Left cardiac atrium (tissue), 4 donors: ENCODE measurements around the gene SLC41A1. TPM values are rescaled to one million over a fixed set of nuclear protein-coding genes. Genes with fewer than 3 reads are reported as not detected.
"Not testable (repeated sequence)": the region's sequence is repeated elsewhere in the genome, so short reads cannot be mapped to it uniquely, and the experiment has no call there.

ENCODE experiments used
- ATAC-seq, 2 donors: fragments of 200-7000 bp; cut with Tn5 transposase; one replicate each; pipeline ENCODE4 v1.9.1; 2020; ENCODE audit warnings: mild to moderate bottlenecking in 2 of 2, moderate library complexity in 2 of 2
- DNase-seq: peaks from one replicate; pipeline ENCODE4 v3.0.0-alpha.2; 2020
- intact Hi-C, 2 donors: fragments of 100-400 bp; cut with DNase I; formaldehyde crosslinking; loops; one replicate each; pipeline versions ENCODE4 v1.14.1 to v1.15.1; 2022 to 2023
- total RNA-seq, 2 donors: library from RNA; stranded (reverse); fragmentation: NEBNext Ultra II Directional; extraction: Animal tissue kit (Norgen Biotek cat#: 25700); gene quantifications; one replicate each; pipeline ENCODE4 v1.2.1, GENCODE V29; 2021
- donor health status: DM: no; HTN: yes; CAD: no.
- donor health status: DM: no; HTN: yes; CAD: no; lungs with severe emphysema.
- donor health status: DM: yes; HTN: yes; CAD: no.
- donor health status: Dilated cardiomyopathy.

Gene SLC41A1
- total RNA-seq, 2 donors from 2014 or later, result 162 to 206 TPM

GRCh38 chr1:205826016-205826806 lies 13.2 kb upstream of the SLC41A1 start:
- DNase-seq, result no peak
- intact Hi-C loops, result no loop called here
- peak; percentile 87 to 95 for ATAC-seq

GRCh38 chr1:205824180-205824579 lies 11.2 kb upstream of the SLC41A1 start:
- intact Hi-C loops, result no loop called here
- ATAC-seq (no peak), DNase-seq (no peak)

GRCh38 chr1:205823260-205823659 lies 10.3 kb upstream of the SLC41A1 start:
- DNase-seq, ATAC-seq, intact Hi-C loops: not testable (repeated sequence)

GRCh38 chr1:205822397-205822796 lies 9.4 kb upstream of the SLC41A1 start:
- intact Hi-C loops, result no loop called here
- DNase-seq (no peak), ATAC-seq (no peak)

DNA sequence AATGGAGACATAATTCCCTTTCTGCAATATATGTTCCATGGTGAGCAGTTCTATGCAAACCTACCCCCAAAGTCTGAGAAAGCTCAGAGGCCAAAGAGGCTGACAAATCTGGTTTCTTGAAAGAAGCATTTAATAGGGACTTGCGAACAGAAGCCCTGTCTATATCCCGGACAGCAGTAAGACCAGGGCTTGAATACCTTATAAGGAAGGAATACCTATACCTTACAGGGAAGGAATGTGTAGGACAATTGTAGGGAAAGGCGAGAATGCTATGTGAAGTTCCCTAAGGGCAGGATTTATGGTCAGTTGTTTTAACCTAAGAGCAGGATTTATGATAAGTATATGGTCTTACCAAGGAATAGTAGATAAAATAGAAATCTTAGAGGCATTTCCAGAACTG lies 5.0 kb upstream of the SLC41A1 start:
- intact Hi-C loops, result no loop called here
- DNase-seq (no peak), ATAC-seq (no peak)

DNA sequence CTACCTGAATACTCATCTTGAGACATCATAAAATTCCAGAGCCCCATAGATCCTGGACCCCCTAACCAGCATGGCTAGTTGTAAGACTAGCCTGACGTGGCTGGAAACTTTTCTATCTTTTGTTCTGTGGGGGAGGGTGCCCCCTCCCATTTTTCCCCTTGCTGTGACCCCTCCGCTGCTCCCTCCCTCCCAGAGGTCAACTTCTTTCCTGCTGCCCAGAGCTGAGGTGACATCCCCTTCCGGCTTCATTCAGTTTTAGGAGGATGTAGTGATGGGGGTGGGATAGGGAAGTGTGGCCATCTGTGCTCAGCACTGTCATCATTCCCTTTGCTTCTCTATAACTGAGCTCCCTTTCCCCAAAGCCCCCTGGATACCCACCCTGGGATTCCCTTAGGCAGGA lies 4.4 kb upstream of the SLC41A1 start:
- DNase-seq (no peak), ATAC-seq (no peak)
- intact Hi-C loops, result no loop called here

GRCh38 chr1:205813755-205814058 lies 709 bp upstream of the SLC41A1 start:
- intact Hi-C loops, result loop anchor here in 1 of 2 donors (2.0 to 5.0 kb wide), 2 partner anchors 63 to 99 kb away; partner anchors contain the start of gene NUCKS1

GRCh38 chr1:205812271-205812877 lies 624 bp downstream of the SLC41A1 start:
- ATAC-seq (peak; percentile 28 to 35), DNase-seq (no peak)
- intact Hi-C loops, result loop anchor here in 1 of 2 donors (2.0 to 5.0 kb wide), 2 partner anchors 62 to 100 kb away; partner anchors contain the start of gene NUCKS1

More at GRCh38 chr1:205813755-205814058, 709 bp upstream of the SLC41A1 start:
- DNase-seq (no peak), ATAC-seq (peak in 1 of 2 donors; percentile 54)

DNA sequence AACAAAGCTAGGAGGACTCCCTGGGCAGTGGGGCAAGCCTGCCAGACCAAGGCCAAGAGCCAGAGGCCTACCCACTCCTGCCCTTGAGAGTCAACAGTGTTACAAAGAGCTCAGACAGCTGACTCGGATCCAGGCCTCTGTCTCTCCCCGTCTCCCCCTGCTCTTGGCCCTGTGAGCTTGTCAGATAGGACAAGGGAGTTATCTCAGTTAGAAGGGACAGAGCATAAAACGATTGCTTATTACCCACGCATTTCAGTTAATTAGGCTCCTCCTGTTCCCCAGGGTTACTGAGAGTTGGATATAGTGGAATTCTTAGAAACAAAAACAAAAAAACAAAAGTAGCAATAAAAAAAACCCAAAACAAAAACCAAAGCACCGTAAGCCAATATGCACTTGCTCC lies 1.3 kb downstream of the SLC41A1 start:
- DNase-seq, result peak; percentile 55
- peak; percentile 41 to 48 for ATAC-seq
- intact Hi-C loops, result loop anchor here in 1 of 2 donors (2.0 to 5.0 kb wide), 2 partner anchors 61 to 101 kb away; partner anchors contain the start of gene NUCKS1

- intact Hi-C loops, result loop anchor here in 1 of 2 donors (5.0 kb wide), 1 partner anchor 102 kb away; no protein-coding TSS in a partner anchor
- ATAC-seq (no peak), DNase-seq (no peak)
Measured at GRCh38 chr1:205810448-205811157, 2.4 kb downstream of the SLC41A1 start.

GRCh38 chr1:205809942-205810345 lies 3.1 kb downstream of the SLC41A1 start:
- intact Hi-C loops, result loop anchor here in 1 of 2 donors (5.0 kb wide), 1 partner anchor 102 kb away; no protein-coding TSS in a partner anchor
- DNase-seq, result peak; percentile 49
- no peak for ATAC-seq

DNA sequence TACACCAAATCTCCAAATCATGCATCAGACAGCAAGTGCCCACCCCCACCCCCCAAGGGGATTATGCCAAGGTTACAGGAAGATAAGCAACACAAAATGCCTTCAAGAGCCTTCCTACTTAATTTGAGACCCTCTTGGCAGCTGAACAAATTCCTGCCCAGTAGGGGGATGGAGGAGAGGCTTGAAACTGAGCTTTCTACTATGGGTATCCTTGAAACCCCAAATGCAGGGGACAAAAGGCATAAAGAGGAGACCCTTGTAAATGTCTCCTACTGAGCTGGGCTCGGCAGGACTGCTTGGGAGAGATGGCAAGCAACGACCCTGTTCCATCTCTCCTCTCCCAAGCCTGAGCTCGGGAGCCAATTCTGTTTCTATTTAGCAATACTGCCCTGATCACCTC lies 3.5 kb downstream of the SLC41A1 start:
- intact Hi-C loops, result no loop called here
- no peak for ATAC-seq
- DNase-seq, result no peak

DNA sequence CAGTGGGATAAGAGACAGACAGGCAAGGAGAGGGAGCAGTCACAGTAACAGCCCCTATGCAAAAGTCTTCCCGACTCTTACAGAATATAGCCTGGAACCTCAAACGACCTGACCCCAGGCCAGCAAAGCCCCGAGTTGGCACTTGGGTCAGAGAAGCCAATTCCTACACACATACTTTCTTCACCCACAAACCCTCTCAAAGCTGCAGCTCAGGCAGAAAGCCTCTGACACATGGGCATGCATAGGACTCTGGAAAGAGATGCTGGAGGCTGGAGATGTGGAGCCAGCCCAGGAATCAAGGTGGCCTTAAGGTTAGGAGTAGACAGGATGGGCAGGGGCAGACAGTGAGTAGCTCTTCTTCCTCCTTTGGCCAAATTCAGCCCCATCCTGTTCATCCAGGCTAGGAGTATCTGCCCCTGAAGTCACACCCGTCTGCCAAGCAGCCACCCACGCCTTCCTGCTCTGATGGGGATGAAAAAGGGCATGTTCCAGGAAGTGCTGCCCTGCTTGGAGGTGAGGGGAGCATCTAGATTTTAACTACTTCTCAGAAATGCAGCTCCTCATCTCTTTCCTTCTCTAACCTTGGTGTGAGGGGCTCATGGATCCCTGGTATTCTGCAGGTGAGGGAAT lies 7.8 kb downstream of the SLC41A1 start:
- peak in 1 of 2 donors; percentile 10 for ATAC-seq
- no peak for DNase-seq
- intact Hi-C loops, result no loop called here

DNA sequence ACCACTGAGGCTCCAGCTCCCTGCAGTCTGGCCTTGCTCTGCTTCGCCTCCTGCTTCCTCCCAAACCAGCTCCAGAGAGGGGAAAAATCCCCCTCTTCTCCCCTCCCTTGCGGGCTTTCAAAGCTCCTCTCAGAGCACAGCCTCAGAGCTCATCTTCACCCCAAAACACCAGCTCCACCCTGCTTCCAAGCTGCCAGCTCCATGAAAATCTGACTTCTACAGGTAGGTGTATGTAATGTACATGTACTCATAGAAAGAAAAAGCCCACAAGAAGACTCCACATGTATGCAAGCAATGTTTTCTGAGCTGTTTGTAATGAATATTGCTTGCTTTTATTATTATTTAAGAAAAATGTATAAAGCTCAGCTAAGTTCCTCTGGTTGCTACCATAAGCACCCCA lies 8.4 kb downstream of the SLC41A1 start:
- ATAC-seq, result no peak
- intact Hi-C loops, result no loop called here

GRCh38 chr1:205803986-205804385 lies 9.0 kb downstream of the SLC41A1 start:
- ATAC-seq (no peak), DNase-seq (no peak)
- intact Hi-C loops, result no loop called here

More for the DNA sequence above, 8.4 kb downstream of the SLC41A1 start:
- DNase-seq, result no peak

GRCh38 chr1:205802060-205802459 lies 10.9 kb downstream of the SLC41A1 start:
- intact Hi-C loops, result no loop called here
- DNase-seq (no peak), ATAC-seq (peak in 1 of 2 donors; percentile 7)

- intact Hi-C loops, result no loop called here
- ATAC-seq (no peak), DNase-seq (no peak)
Measured at GRCh38 chr1:205800981-205801703, 11.9 kb downstream of the SLC41A1 start.

GRCh38 chr1:205800427-205800826 lies 12.6 kb downstream of the SLC41A1 start:
- no peak for DNase-seq
- ATAC-seq, result peak in 1 of 2 donors; percentile 9
- intact Hi-C loops, result no loop called here

DNA sequence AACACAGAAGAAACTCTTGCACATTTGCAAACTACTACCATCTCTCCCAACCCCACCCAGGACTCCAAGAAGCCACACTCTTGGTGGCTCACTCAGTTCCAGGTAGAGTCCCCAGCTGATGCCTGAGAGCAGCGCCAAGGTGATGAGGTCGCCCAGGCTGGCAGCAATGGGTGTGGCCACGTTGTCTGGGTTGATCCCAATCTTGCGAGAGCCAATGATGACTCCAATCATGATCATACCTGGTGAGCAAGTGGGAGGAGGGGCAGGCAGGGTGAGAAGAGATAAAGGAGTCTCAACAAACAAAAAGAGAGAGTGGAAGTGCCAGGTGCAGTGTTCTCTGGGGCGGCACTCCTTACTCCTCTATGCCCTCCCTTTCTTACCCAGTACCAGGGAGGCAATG lies 14.4 kb downstream of the SLC41A1 start:
- DNase-seq, result no peak
- intact Hi-C loops, result loop anchor here in 1 of 2 donors (10.0 kb wide), 1 partner anchor 306 kb away; no protein-coding TSS in a partner anchor
- ATAC-seq, result no peak
